Measurements from ENCODE around the gene ALDH1L1.

ALDH1L1 gene

GRCh38 chr3:126109146-126109879 is 71.1 kb downstream of the ALDH1L1 start:
- Histone ChIP-seq H2AFZ (ENCODE audit: insufficient read depth, low read length, poor library complexity) (no peak overlapping the region), H3K4me3 (ENCODE audit: low read depth, low read length) (no peak overlapping the region), H3K79me2 (ENCODE audit: control insufficient read depth, insufficient read depth, low read length, poor library complexity) (no peaks in the 10 kb centered on the region), H2AK5ac (ENCODE audit: low read length) (no peak overlapping the region), H3K18ac (ENCODE audit: low read length) (no peak overlapping the region), H4K91ac (ENCODE audit: low read depth, low read length) (no peak overlapping the region), H3K4ac (ENCODE audit: low read depth, low read length) (no peak overlapping the region), H2BK120ac (ENCODE audit: insufficient read depth, low read length, poor library complexity) (no peak overlapping the region), H4K8ac (ENCODE audit: low read depth, low read length) (no peak overlapping the region), H2BK5ac (ENCODE audit: low read depth, low read length, poor library complexity) (no peak overlapping the region), H3K27me3 (ENCODE audit: insufficient read depth, low read length) (no peaks in the 10 kb centered on the region), H3K4me2 (ENCODE audit: low read length) (no peak overlapping the region), H3K9me3 (ENCODE audit: insufficient read depth, low read depth, low read length) (peaks cover 3% of the 10 kb centered on the region), H4K12ac (ENCODE audit: low read depth, low read length) (no peak overlapping the region), H3K36me3 (ENCODE audit: control insufficient read depth in 1 of 2, insufficient read depth in 2 of 2, low read length in 2 of 2) (no peaks in the 10 kb centered on the region), H2BK12ac (ENCODE audit: low read length) (no peak overlapping the region), H3K23ac (ENCODE audit: low read length) (no peak overlapping the region), H3K27ac (ENCODE audit: low read depth, low read length) (no peak overlapping the region), H3K9ac (ENCODE audit: low read length) (no peak overlapping the region), H3K79me1 (ENCODE audit: low read length) (no peaks in the 10 kb centered on the region), H3K4me1 (ENCODE audit: control insufficient read depth in 1 of 2, insufficient read depth in 2 of 2, low read length in 2 of 2) (no peaks in the 10 kb centered on the region), H3K14ac (ENCODE audit: low read length) (no peak overlapping the region)
- WGBS (ENCODE audit: extremely low coverage, insufficient coverage, insufficient read length): no CpG with 5 or more reads among the region's 13 CpGs
- no peak for DNase-seq

GRCh38 chr3:126108676-126109050 is 71.7 kb downstream of the ALDH1L1 start:
- Histone ChIP-seq H3K4me2 (ENCODE audit: low read length) (no peak overlapping the region), H2BK12ac (ENCODE audit: low read length) (no peak overlapping the region)

GRCh38 chr3:126107957-126108675 is 72.3 kb downstream of the ALDH1L1 start:
- no peak for DNase-seq
- no peak overlapping the region for H4K12ac ChIP-seq (ENCODE audit: low read depth, low read length)
- no peaks in the 10 kb centered on the region for H3K79me2 ChIP-seq (ENCODE audit: control insufficient read depth, insufficient read depth, low read length, poor library complexity)
- WGBS (ENCODE audit: extremely low coverage, insufficient coverage, insufficient read length): no CpG with 5 or more reads among the region's 8 CpGs
- no peak overlapping the region for H4K91ac ChIP-seq (ENCODE audit: low read depth, low read length)
- no peak overlapping the region for H2BK5ac ChIP-seq (ENCODE audit: low read depth, low read length, poor library complexity)
- H2BK12ac ChIP-seq (ENCODE audit: low read length): no peak overlapping the region
- no peak overlapping the region for H2AFZ ChIP-seq (ENCODE audit: insufficient read depth, low read length, poor library complexity)
- H3K36me3 ChIP-seq (ENCODE audit: control insufficient read depth in 1 of 2, insufficient read depth in 2 of 2, low read length in 2 of 2): no peaks in the 10 kb centered on the region
- no peak overlapping the region for H4K8ac ChIP-seq (ENCODE audit: low read depth, low read length)
- H3K18ac ChIP-seq (ENCODE audit: low read length): no peak overlapping the region
- no peak overlapping the region for H3K23ac ChIP-seq (ENCODE audit: low read length)
- no peak overlapping the region for H3K4ac ChIP-seq (ENCODE audit: low read depth, low read length)
- peaks cover 3% of the 10 kb centered on the region for H3K9me3 ChIP-seq (ENCODE audit: insufficient read depth, low read depth, low read length)
- H2AK5ac ChIP-seq (ENCODE audit: low read length): no peak overlapping the region
- H3K27ac ChIP-seq (ENCODE audit: low read depth, low read length): no peak overlapping the region
- no peak overlapping the region for H2BK120ac ChIP-seq (ENCODE audit: insufficient read depth, low read length, poor library complexity)
- no peak overlapping the region for H3K4me3 ChIP-seq (ENCODE audit: low read depth, low read length)
- H3K27me3 ChIP-seq (ENCODE audit: insufficient read depth, low read length): no peaks in the 10 kb centered on the region
- no peak overlapping the region for H3K4me2 ChIP-seq (ENCODE audit: low read length)
- no peaks in the 10 kb centered on the region for H3K79me1 ChIP-seq (ENCODE audit: low read length)
- H3K4me1 ChIP-seq (ENCODE audit: control insufficient read depth in 1 of 2, insufficient read depth in 2 of 2, low read length in 2 of 2): no peaks in the 10 kb centered on the region
- H3K9ac ChIP-seq (ENCODE audit: low read length): no peak overlapping the region
- no peak overlapping the region for H3K14ac ChIP-seq (ENCODE audit: low read length)

More at GRCh38 chr3:126108676-126109050, 71.7 kb downstream of the ALDH1L1 start:
- Histone ChIP-seq H2BK120ac (ENCODE audit: insufficient read depth, low read length, poor library complexity) (no peak overlapping the region), H3K14ac (ENCODE audit: low read length) (no peak overlapping the region), H3K4ac (ENCODE audit: low read depth, low read length) (no peak overlapping the region), H3K18ac (ENCODE audit: low read length) (no peak overlapping the region), H3K36me3 (ENCODE audit: control insufficient read depth in 1 of 2, insufficient read depth in 2 of 2, low read length in 2 of 2) (no peaks in the 10 kb centered on the region), H3K79me1 (ENCODE audit: low read length) (no peaks in the 10 kb centered on the region), H2AFZ (ENCODE audit: insufficient read depth, low read length, poor library complexity) (no peak overlapping the region), H3K27ac (ENCODE audit: low read depth, low read length) (no peak overlapping the region), H2AK5ac (ENCODE audit: low read length) (no peak overlapping the region), H3K4me1 (ENCODE audit: control insufficient read depth in 1 of 2, insufficient read depth in 2 of 2, low read length in 2 of 2) (no peaks in the 10 kb centered on the region), H2BK5ac (ENCODE audit: low read depth, low read length, poor library complexity) (no peak overlapping the region), H3K79me2 (ENCODE audit: control insufficient read depth, insufficient read depth, low read length, poor library complexity) (no peaks in the 10 kb centered on the region), H4K91ac (ENCODE audit: low read depth, low read length) (no peak overlapping the region), H3K27me3 (ENCODE audit: insufficient read depth, low read length) (no peaks in the 10 kb centered on the region), H4K8ac (ENCODE audit: low read depth, low read length) (no peak overlapping the region), H3K4me3 (ENCODE audit: low read depth, low read length) (no peak overlapping the region), H3K9ac (ENCODE audit: low read length) (no peak overlapping the region), H3K23ac (ENCODE audit: low read length) (no peak overlapping the region), H4K12ac (ENCODE audit: low read depth, low read length) (no peak overlapping the region), H3K9me3 (ENCODE audit: insufficient read depth, low read depth, low read length) (peaks cover 3% of the 10 kb centered on the region)
- no CpG with 5 or more reads among the region's 5 CpGs for WGBS (ENCODE audit: extremely low coverage, insufficient coverage, insufficient read length)
- DNase-seq: no peak

GRCh38 chr3:126107203-126107939 is 73.0 kb downstream of the ALDH1L1 start:
- H2BK120ac ChIP-seq (ENCODE audit: insufficient read depth, low read length, poor library complexity): no peak overlapping the region
- no peak overlapping the region for H3K18ac ChIP-seq (ENCODE audit: low read length)
- no peak overlapping the region for H2BK12ac ChIP-seq (ENCODE audit: low read length)
- H3K36me3 ChIP-seq (ENCODE audit: control insufficient read depth in 1 of 2, insufficient read depth in 2 of 2, low read length in 2 of 2): no peaks in the 10 kb centered on the region
- H4K91ac ChIP-seq (ENCODE audit: low read depth, low read length): no peak overlapping the region
- H3K4me3 ChIP-seq (ENCODE audit: low read depth, low read length): no peak overlapping the region
- H3K4me2 ChIP-seq (ENCODE audit: low read length): no peak overlapping the region
- H3K79me2 ChIP-seq (ENCODE audit: control insufficient read depth, insufficient read depth, low read length, poor library complexity): no peaks in the 10 kb centered on the region
- H2AFZ ChIP-seq (ENCODE audit: insufficient read depth, low read length, poor library complexity): no peak overlapping the region
- H3K14ac ChIP-seq (ENCODE audit: low read length): no peak overlapping the region
- no peak overlapping the region for H3K4ac ChIP-seq (ENCODE audit: low read depth, low read length)
- H3K27me3 ChIP-seq (ENCODE audit: insufficient read depth, low read length): no peaks in the 10 kb centered on the region
- H3K79me1 ChIP-seq (ENCODE audit: low read length): no peaks in the 10 kb centered on the region
- DNase-seq: no peak
- no peak overlapping the region for H3K9ac ChIP-seq (ENCODE audit: low read length)
- no peak overlapping the region for H4K12ac ChIP-seq (ENCODE audit: low read depth, low read length)
- H2AK5ac ChIP-seq (ENCODE audit: low read length): no peak overlapping the region
- no peak overlapping the region for H3K27ac ChIP-seq (ENCODE audit: low read depth, low read length)
- no peak overlapping the region for H4K8ac ChIP-seq (ENCODE audit: low read depth, low read length)
- no peaks in the 10 kb centered on the region for H3K4me1 ChIP-seq (ENCODE audit: control insufficient read depth in 1 of 2, insufficient read depth in 2 of 2, low read length in 2 of 2)
- H2BK5ac ChIP-seq (ENCODE audit: low read depth, low read length, poor library complexity): no peak overlapping the region
- H3K9me3 ChIP-seq (ENCODE audit: insufficient read depth, low read depth, low read length): peaks cover 3% of the 10 kb centered on the region
- H3K23ac ChIP-seq (ENCODE audit: low read length): no peak overlapping the region
- WGBS (ENCODE audit: extremely low coverage, insufficient coverage, insufficient read length): no CpG with 5 or more reads among the region's 17 CpGs
